Epithelial cell of prostate (primary cell): Measurements from ENCODE around the gene ANGPTL1.
"Not testable (repeated sequence)": the region's sequence is repeated elsewhere in the genome, so short reads cannot be mapped to it uniquely, and the experiment has no call there.

Experiments
- DNase-seq: peaks from one replicate; pipeline ENCODE4 v3.0.0-alpha.2; 2011; ENCODE audit warnings: low read depth, low spot score
- H3K27ac ChIP-seq: fragments of 450-650 bp; 2 replicates; pipeline ENCODE4 v1.5.1; 2017; ENCODE audit warnings: mild to moderate bottlenecking

The ANGPTL1 gene

DNA sequence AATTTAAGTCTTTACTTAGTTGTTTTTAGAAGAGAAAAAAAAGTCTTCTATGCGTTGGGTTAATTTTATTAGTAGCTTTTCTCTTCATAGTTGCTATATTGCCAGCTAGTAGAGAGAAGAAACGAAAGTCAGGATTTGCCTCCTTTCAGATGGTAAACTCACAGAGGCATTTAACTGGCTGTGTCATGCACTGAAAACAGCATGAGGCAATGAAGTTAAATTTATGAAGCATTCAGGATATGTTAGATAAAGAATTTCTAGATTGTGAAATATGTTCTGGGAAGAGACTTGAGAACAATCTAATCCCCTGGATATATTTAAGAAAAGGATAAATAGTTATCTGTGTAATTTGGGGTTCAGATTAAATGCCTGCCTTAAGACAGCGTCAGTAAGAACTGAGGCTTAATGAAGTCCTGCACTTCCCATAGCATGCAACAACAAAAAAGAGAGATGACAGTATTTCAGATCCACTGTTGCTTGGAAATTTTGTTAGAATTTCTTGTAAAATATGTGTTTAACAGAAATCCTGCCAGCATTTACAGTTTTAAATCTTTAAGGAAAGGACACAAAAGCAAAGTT lies 1.7 kb downstream of the ANGPTL1 start:
- DNase-seq = no peak
- no peak overlapping the region for H3K27ac ChIP-seq

DNA sequence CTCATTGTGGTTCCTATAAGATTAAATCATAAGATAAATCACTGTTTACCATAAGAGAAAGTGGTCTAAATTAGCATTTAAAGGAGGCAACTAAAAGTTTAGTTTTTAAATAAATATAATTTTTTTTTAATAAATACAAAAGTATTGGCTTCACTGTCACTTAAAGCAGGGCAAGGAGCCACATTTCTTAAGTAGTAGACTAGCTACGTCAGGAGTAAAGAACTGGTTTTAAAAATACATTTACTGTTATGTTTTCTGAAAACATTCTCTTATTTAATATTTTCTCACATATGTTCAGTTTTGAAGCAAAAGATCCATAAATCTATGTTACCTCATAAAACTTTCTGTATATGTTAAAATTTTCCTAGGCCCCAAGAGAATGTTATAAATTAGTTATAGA lies 2.2 kb downstream of the ANGPTL1 start:
- no peak for DNase-seq
- H3K27ac ChIP-seq = no peak overlapping the region

DNA sequence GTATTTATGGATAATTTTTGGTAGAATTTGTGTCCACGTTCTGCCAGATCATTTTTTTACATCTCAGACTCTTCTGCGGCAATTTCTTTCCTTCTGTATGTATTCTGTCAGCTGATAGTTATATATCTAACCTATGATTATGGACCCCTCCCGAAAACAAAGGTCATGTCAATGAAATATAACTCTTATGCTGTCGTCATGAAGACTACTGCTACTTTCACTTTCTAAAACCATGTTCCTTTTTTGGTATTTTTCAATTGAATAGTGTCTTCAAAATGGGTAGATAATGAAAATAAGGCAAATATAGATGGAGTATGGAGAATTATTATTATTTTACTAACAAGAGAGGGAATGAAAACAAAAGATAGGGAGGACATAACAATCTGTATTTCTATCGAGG lies 3.2 kb downstream of the ANGPTL1 start:
- DNase-seq = no peak
- no peak overlapping the region for H3K27ac ChIP-seq

DNA sequence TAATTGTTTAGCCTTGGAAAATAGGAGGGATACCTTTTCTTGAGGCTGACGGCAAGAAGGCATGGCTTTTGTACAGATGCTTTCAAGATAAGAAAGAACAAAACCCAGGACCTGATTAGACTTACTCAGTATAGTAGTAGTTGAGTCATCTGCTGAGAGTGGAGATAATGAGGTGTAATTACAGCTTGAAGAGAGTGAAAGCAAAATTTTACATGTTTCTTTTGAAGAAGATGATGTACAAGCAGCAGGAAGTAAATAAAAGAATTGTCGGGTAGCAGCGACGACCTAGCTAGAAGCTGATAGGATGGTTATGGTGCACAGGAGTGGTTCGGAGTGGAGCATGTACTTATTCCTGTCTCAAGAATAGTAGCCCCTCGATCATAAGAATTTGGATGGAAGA lies 6.6 kb downstream of the ANGPTL1 start:
- no peak for DNase-seq
- no peak overlapping the region for H3K27ac ChIP-seq

DNA sequence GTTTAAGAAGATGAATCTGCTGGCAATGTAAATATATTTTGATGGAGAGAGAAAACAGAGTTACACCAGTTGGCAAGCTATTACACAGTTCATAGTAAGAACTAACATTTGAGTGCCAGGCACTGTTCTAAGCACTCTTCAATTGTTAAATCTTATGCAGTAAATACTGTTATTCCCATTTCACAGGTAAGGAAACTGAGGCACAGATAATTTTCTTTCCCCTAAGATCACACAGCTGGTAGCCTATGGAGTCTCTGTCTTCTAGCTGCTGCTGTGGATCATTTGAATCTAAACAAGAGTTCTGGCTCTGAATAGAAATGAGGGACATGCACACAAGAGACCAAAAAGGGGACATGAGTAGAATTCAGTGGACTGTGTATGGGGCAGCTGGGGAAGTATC lies 8.0 kb downstream of the ANGPTL1 start:
- no peak for DNase-seq
- no peak overlapping the region for H3K27ac ChIP-seq

DNA sequence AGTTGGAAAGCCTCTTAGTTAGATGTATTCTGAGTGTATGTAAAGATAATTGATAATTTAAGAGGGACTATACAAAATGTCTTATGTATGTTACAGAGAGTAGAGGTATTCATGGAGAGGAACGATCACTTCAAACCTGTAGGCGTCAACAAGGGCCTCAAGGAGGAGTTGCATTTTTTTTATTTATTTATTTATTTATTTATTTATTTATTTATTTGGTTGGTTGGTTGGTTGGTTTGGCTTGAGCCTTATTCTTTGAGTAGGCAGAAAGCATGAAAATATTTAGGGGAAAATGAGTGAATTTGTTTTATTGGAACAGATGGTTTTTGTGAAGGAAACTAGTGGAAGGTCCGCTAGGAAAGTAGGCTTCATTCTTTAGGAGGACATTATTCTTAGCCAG lies 8.5 kb downstream of the ANGPTL1 start:
- H3K27ac ChIP-seq = no peak overlapping the region
- no peak for DNase-seq

DNA sequence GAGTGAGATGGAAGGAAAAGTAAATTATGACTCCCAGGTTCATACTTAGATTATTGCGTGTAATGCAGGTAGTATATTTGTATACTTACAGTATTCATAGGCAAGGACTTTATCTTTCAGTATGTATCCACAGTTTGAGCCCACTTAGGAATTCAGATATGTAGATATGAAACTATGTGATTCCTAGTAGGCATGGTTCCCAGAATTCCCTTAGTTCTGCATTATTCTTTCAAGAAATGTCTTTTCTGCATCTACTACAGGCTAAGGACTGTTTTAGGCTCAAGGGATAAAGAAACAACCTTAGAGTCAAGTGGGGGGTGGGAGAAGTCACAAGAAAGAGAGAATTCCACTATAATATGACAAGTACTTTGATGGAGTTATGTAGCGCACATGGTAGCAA lies 13.8 kb downstream of the ANGPTL1 start:
- no peak overlapping the region for H3K27ac ChIP-seq
- no peak for DNase-seq

DNA sequence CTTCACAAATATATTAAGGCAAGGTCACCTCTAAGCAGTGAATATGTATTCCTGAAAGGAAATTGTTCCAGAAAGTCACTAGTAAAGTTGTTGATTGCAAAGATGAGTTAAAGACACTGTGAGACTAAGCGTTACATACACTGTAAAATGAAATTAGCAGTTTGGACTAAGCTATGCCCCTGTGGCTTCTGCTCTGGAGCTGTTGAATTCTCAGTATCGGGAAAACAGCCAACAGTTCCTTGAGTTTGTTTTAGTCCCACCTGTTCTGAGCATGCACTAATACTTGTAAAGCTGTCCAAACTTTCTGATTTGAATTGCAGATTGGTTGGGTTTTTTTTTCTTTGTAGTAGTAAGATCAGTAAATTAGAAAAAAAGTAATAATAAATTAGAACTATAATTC lies 21.0 kb downstream of the ANGPTL1 start:
- H3K27ac ChIP-seq = no peak overlapping the region
- DNase-seq = no peak

DNA sequence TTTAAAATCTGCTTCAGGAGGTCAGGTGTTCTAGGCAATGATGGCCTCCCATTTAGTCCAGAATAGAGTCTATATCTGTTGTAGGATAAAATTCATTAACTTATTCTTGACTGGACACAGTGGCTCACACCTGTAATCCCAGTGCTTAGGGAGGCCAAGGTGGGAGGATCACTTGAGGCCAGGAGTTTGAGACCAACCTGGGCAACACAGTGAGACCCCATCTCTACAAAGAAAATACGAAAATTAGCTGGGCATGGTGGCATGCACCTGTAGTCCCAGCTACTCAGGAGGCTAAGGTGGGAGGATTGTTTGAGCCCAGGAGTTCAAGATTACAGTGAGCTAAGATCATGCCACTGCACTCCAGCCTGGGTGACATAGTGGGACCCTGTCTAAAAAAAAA lies 23.0 kb downstream of the ANGPTL1 start:
- H3K27ac ChIP-seq, DNase-seq: not testable (repeated sequence)

DNA sequence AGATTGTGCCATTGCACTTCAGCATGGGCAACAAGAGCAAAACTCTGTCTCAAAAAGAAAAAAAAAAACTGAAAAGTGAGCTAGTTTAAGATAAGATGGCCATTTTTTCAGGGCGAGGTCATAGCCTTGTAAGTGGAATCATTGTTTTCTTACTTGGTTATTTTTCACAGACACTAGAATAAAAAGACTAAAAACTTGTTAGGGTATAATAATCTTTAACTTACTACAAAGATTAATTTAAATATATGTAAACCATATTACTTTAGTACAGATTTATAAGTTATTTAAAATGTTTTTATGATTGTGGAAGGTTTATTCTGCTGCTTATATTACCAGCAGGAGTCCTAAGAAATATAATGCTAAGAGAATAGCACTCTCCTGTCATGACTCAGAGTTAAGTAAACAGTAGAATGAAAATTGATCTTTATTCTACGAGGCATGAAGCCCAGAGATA lies 23.5 kb downstream of the ANGPTL1 start:
- DNase-seq = no peak
- no peak overlapping the region for H3K27ac ChIP-seq

DNA sequence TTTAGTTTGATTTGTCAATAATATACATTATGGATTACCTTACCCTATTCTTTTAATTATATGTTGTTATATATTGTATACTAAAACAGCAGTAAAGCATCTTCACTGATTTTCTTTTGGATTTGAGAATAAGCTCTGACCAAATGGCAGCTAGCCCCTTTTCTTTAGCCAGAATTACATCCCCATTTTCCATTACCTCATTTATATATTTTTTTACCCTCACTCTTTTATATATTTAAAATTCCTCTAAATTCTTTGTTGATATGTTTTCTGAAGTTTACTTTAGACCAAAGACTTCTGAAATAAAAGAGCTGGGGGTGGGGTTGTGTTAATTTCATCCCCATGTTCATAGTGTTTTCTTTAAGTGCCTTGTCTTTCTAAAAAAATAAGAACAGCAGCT lies 24.6 kb downstream of the ANGPTL1 start:
- no peak for DNase-seq
- H3K27ac ChIP-seq = no peak overlapping the region

DNA sequence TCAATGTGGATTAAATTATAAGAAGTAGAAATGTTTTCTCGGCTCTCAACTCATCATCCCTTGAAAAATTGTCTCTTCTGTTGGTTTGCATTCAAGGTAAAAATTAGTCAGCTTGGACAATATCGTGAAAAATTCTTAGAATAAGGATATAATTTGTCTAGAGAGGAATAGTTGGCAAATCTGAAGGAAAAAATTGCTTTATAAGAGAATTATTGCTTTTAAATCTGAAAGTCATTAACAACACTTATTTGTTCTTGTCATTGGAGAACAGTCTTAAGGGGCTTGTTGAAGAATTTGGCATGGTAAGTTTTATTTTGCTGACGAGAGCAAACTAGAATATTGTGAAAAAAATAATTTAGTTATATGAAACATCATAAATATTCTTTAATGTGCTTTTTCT lies 26.4 kb downstream of the ANGPTL1 start:
- no peak for DNase-seq
- no peak overlapping the region for H3K27ac ChIP-seq

DNA sequence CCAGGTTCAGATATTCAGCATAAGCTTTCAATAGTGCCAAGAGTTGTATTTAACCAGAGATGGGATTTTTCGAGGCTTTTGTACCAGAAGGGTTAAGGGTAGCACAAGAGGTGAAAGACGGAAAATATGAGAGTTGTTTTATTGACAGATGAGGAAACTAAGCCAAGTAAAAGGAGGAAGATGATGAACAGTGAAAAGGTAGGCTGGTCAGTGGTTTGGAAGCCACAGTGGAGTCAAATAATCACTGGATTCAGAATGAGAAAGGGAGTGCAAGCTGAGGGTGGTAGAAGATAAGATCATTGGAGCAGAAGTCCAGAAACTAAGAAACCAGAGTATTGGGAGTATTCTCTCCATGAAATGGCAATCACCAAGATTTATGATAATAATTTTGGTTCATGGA lies 45.7 kb downstream of the ANGPTL1 start:
- no peak overlapping the region for H3K27ac ChIP-seq
- DNase-seq = no peak

DNA sequence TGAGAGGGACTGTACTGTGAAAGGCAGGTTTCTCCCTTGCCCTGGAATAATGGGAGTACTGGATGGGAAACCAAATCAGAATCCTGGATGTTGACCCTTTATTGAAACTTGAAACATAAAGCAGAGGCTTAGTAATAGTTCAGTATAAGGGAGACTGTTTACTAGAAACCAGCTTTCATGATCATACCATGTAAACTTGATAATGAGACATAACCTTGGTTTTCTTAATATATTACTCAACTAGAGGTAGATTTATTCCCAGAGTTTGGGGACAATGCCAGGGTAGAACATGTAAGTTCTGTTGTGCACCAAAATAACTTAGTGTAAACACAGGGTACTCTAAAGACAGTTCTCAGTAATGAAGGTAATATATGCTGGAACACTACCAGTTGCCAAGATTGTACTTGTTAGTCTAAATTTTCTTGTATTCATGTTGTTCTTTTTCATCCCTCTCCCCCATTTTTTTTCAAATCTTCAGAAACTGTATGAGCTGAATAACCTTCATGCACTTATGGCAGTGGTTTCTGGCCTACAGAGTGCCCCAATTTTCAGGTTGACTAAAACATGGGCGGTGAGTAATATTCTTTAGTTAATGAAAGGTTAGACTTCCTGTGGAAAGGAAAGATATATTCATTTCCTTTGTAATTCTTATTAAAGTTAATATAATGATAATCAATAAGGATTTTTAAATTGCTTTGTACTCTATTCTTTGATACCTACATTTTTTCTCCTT lies 49.6 kb downstream of the ANGPTL1 start:
- no peak overlapping the region for H3K27ac ChIP-seq
- DNase-seq = no peak

DNA sequence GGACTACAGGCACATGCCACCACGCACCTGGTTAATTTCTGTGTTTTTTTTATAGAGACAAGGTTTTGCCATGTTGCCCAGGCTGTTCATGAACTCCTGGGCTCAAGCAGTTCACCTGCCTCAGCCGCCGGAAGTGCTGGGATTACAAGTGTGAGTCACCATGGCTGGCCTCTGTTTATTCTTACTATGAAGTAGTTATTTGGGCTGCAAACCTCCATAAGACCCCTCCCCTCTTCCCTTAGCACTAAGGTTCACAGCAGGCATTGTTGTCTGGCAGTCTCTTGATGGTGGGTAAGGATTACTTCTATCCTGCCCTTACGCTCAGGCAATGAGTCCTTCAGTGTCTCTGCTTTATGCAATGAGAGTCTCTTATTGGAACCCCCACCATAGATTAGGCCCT lies 51.8 kb downstream of the ANGPTL1 start:
- DNase-seq = no peak
- no peak overlapping the region for H3K27ac ChIP-seq

DNA sequence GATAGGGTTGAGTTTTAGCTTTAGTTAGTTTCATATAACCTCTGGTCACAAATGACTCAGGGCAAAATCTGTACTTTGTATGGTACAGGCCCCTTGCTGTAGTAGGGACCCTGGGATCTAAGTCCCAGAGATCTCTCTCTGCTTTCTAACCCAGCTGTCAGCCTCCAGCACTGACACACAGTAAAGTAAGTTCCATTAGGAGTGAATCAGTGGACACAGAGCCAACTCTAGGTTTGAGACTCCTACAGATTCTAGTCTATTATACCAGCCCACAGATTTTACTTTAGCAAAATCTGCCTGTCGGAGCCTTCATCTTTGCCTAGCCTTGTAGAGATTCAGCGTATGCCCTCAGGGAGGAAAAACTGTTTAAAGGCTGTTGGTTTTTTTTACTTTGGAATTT lies 52.5 kb downstream of the ANGPTL1 start:
- H3K27ac ChIP-seq = no peak overlapping the region

DNA sequence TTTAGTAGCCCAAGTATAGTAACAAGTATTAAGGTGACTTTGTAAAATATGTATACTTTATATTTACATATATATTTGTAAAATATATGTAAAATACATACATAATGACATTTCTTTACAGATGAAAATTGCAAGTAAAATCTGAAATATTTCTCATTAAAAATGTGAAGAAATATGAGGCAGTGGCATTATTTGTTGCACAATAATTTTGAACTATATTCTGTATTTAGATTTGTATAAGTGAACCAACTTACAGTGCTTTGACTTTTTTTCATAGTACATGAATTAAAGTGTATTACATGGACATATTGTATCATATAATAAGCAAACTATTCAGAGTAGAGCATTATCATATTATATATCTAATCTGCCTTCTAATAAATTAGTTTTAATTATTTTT lies 60.3 kb downstream of the ANGPTL1 start:
- no peak for DNase-seq
- H3K27ac ChIP-seq = no peak overlapping the region

More for the DNA sequence above, 52.5 kb downstream of the ANGPTL1 start:
- DNase-seq = no peak

DNA sequence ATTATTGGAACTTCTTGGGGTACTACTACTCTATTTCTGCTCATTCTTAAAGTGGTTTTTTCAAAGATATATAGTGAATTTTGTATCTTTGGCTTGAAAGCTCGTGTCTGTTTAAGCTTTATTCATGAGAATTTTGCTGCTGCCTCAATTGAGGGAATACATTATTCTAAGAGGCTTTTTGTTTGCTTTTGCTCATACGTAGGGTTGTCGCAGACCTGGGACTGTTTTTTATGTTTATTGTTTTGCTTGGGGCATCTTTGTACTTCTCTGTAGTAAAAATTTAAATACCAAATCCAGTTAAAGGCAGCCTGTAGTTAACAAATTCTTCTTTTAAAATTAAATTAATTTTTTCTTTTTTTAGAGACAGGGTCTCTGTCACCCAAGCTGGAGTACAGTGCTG lies 62.3 kb downstream of the ANGPTL1 start:
- no peak overlapping the region for H3K27ac ChIP-seq
- DNase-seq = no peak

DNA sequence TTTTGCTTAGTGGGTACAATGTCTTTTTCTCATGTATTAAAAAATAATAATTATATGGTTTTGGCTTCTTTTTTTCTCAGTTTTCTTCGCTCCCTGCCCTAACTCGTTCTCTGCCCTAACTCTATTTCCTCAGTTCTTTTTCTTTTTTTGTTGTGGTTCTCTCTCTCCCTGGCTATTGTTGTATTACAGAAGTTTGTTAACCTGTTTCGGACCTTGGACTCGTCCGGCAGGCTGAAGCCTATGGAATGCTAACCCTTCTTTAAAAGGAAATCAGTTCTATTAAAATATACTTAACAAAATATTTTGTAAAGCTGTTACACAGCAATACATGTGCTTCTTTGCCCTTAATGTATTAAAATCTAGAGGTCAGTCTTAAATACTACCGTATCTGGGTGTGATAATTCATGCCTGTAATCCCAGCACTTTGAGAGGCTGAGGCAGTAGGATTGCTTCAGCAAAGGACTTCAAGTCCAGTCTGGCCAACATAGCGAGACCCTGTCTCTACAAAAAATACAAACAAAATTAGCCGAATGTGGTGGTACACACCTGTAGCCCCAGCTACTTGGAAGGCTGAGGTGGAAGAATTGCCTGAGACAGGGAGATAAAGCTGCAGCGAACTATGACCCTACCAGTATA lies 64.1 kb downstream of the ANGPTL1 start:
- H3K27ac ChIP-seq = no peak overlapping the region
- DNase-seq = no peak

DNA sequence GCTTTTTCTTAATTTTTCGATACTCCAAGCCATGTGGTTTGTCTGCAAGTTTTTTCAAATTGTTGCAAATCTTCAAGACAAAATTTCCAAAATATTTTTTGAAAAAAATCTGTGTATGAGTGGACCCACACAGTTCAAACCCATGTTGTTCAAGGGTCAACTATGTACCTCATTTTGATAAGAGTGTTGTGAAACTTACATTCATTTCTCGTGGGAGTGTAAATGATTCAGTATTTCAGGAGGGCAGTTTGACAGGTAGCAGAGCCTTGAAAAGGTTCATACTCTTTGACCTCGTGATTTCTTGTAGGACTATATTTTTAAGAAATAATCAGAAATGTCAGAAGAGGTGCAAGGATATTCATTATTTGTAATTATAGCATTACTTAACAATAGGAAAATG lies 68.0 kb downstream of the ANGPTL1 start:
- DNase-seq = no peak

More for the DNA sequence above, 68.0 kb downstream of the ANGPTL1 start:
- H3K27ac ChIP-seq = no peak overlapping the region
